ACC112 (cell line): ENCODE results near the gene TEAD2.
"Not testable (repeated sequence)": the region's sequence is repeated elsewhere in the genome, so short reads cannot be mapped to it uniquely, and the experiment has no call there.

Source experiments
- H2AFZ ChIP-seq: fragments of 200-600 bp; sonication (generic); one replicate; pipeline ENCODE4 v1.6.0; 2017; ENCODE audit warnings: antibody characterized with exemption, low read length; ENCODE audit not compliant: unreplicated experiment
- H3K27ac ChIP-seq: fragments of 200-600 bp; sonication (generic); 2 replicates; pipeline ENCODE4 v1.5.1; 2014; ENCODE audit warnings: low read depth, mild to moderate bottlenecking, antibody characterized with exemption, low read length, moderate library complexity
- H3K27me3 ChIP-seq: fragments of 200-600 bp; sonication (generic); 2 replicates; pipeline ENCODE4 v1.6.1; 2014; ENCODE audit warnings: mild to moderate bottlenecking, antibody characterized with exemption, low read length, moderate library complexity, mixed read lengths; ENCODE audit not compliant: insufficient read depth
- H3K36me3 ChIP-seq: fragments of 200-600 bp; sonication (generic); 2 replicates; pipeline ENCODE4 v1.6.1; 2016; ENCODE audit warnings: mild to moderate bottlenecking, antibody characterized with exemption, low read length, moderate library complexity, mixed read lengths; ENCODE audit not compliant: insufficient read depth
- H3K4me1 ChIP-seq: fragments of 200-600 bp; sonication (generic); one replicate; pipeline ENCODE4 v1.6.1; 2016; ENCODE audit warnings: low read length, mixed read lengths; ENCODE audit not compliant: insufficient read depth, unreplicated experiment, control insufficient read depth
- H3K4me3 ChIP-seq: fragments of 200-600 bp; sonication (generic); 2 replicates; pipeline ENCODE4 v1.5.1; 2014; ENCODE audit warnings: mild to moderate bottlenecking, low read depth, low read length
- H3K79me2 ChIP-seq: fragments of 200-600 bp; sonication (generic); one replicate; pipeline ENCODE4 v1.6.0; 2016; ENCODE audit warnings: low read length; ENCODE audit not compliant: control insufficient read depth, unreplicated experiment, insufficient read depth

TEAD2 gene

GRCh38 chr19:49331187-49331586 lies 31.0 kb downstream of the TEAD2 start:
- not testable (repeated sequence) for H3K4me3 ChIP-seq, H2AFZ ChIP-seq, H3K27ac ChIP-seq, H3K4me1 ChIP-seq, H3K79me2 ChIP-seq, H3K27me3 ChIP-seq, H3K36me3 ChIP-seq

- Histone ChIP-seq H3K27me3 (no peaks in the 10 kb centered on the region), H2AFZ (no peak overlapping the region), H3K36me3 (no peaks in the 10 kb centered on the region), H3K79me2 (no peaks in the 10 kb centered on the region), H3K4me1 (no peaks in the 10 kb centered on the region), H3K27ac (no peak overlapping the region), H3K4me3 (no peak overlapping the region)
Observed at GRCh38 chr19:49328741-49329140, 33.5 kb downstream of the TEAD2 start.

GRCh38 chr19:49327878-49328544 lies 34.2 kb downstream of the TEAD2 start:
- Histone ChIP-seq H3K4me3 (no peak overlapping the region), H3K4me1 (no peaks in the 10 kb centered on the region), H3K27ac (no peak overlapping the region), H3K27me3 (no peaks in the 10 kb centered on the region), H3K79me2 (no peaks in the 10 kb centered on the region), H2AFZ (no peak overlapping the region), H3K36me3 (no peaks in the 10 kb centered on the region)

- no peak overlapping the region for H3K4me3 ChIP-seq
- H2AFZ ChIP-seq, result no peak overlapping the region
- H3K27ac ChIP-seq, result no peak overlapping the region
- H3K4me1 ChIP-seq, result no peaks in the 10 kb centered on the region
- no peaks in the 10 kb centered on the region for H3K79me2 ChIP-seq
- no peaks in the 10 kb centered on the region for H3K27me3 ChIP-seq
- no peaks in the 10 kb centered on the region for H3K36me3 ChIP-seq
Observed at GRCh38 chr19:49326165-49326704, 36.0 kb downstream of the TEAD2 start.

GRCh38 chr19:49325756-49326155 lies 36.5 kb downstream of the TEAD2 start:
- not testable (repeated sequence) for H3K27me3 ChIP-seq, H3K4me1 ChIP-seq, H3K4me3 ChIP-seq, H3K79me2 ChIP-seq, H3K36me3 ChIP-seq, H3K27ac ChIP-seq, H2AFZ ChIP-seq

GRCh38 chr19:49324801-49325576 lies 37.2 kb downstream of the TEAD2 start, which contains the start of gene SLC6A16:
SLC6A16 (minus strand) TSS chr19:49325191; CDS start chr19:49311347, 13,844 bp downstream.
- Histone ChIP-seq H3K27ac (no peak within 1 kb of the TSS), H3K4me3 (no peak within 1 kb of the TSS), H3K27me3 (no peaks in the 10 kb centered on the region), H3K4me1 (no peaks in the 10 kb centered on the region), H3K36me3 (no peaks in the 10 kb centered on the region), H3K79me2 (no peaks in the 10 kb centered on the region), H2AFZ (no peak within 1 kb of the TSS)

- Histone ChIP-seq H2AFZ (no peak overlapping the region), H3K79me2 (no peaks in the 10 kb centered on the region), H3K4me3 (no peak overlapping the region), H3K4me1 (no peaks in the 10 kb centered on the region), H3K36me3 (no peaks in the 10 kb centered on the region), H3K27ac (no peak overlapping the region), H3K27me3 (no peaks in the 10 kb centered on the region)
Observed at GRCh38 chr19:49318296-49318695, 43.9 kb downstream of the TEAD2 start.

- Histone ChIP-seq H3K27ac (no peak overlapping the region), H3K27me3 (no peaks in the 10 kb centered on the region), H3K4me1 (no peaks in the 10 kb centered on the region), H3K79me2 (no peaks in the 10 kb centered on the region), H3K36me3 (no peaks in the 10 kb centered on the region), H2AFZ (no peak overlapping the region), H3K4me3 (no peak overlapping the region)
Observed at GRCh38 chr19:49316284-49316683, 45.9 kb downstream of the TEAD2 start.

- Histone ChIP-seq H3K27me3 (no peaks in the 10 kb centered on the region), H3K79me2 (no peaks in the 10 kb centered on the region), H3K36me3 (no peaks in the 10 kb centered on the region), H3K4me3 (no peak overlapping the region), H2AFZ (no peak overlapping the region), H3K27ac (no peak overlapping the region), H3K4me1 (no peaks in the 10 kb centered on the region)
Observed at GRCh38 chr19:49315111-49315510, 47.1 kb downstream of the TEAD2 start.

GRCh38 chr19:49309087-49309486 lies 53.1 kb downstream of the TEAD2 start:
- Histone ChIP-seq H3K36me3 (no peaks in the 10 kb centered on the region), H3K27me3 (no peaks in the 10 kb centered on the region), H3K27ac (no peak overlapping the region), H3K4me3 (no peak overlapping the region), H3K4me1 (no peaks in the 10 kb centered on the region), H3K79me2 (no peaks in the 10 kb centered on the region), H2AFZ (no peak overlapping the region)

- not testable (repeated sequence) for H2AFZ ChIP-seq, H3K4me3 ChIP-seq, H3K27me3 ChIP-seq, H3K79me2 ChIP-seq, H3K27ac ChIP-seq, H3K36me3 ChIP-seq, H3K4me1 ChIP-seq
Observed at GRCh38 chr19:49306734-49307133, 55.5 kb downstream of the TEAD2 start.
